H9 (cell line): ENCODE measurements around the gene COQ8B. TPM values are rescaled to one million over a fixed set of nuclear protein-coding genes. Genes with fewer than 3 reads are reported as not detected.

ENCODE experiments used
- DNase-seq: peaks from one replicate; pipeline ENCODE4 v3.0.0-alpha.2; 2017
- H2AFZ ChIP-seq: one replicate; pipeline ENCODE4 v1.6.1; 2013; ENCODE audit warnings: mild to moderate bottlenecking, low read length, control low read depth, moderate library complexity
- H2AK5ac ChIP-seq: 2 replicates; pipeline ENCODE4 v1.6.1; 2013; ENCODE audit warnings: low read length, control low read depth, mixed read lengths; ENCODE audit not compliant: insufficient read length
- H2BK120ac ChIP-seq: one replicate; pipeline ENCODE4 v1.6.1; 2013; ENCODE audit warnings: low read depth, mild to moderate bottlenecking, low read length, control low read depth, inconsistent platforms; ENCODE audit not compliant: poor library complexity, severe bottlenecking
- H2BK12ac ChIP-seq: 2 replicates; pipeline ENCODE4 v1.6.1; 2013; ENCODE audit warnings: low read length, control low read depth, mixed read lengths, low read depth; ENCODE audit not compliant: insufficient read length
- H2BK15ac ChIP-seq: 2 replicates; pipeline ENCODE4 v1.6.1; 2013; ENCODE audit warnings: low read depth, low read length, control low read depth
- H2BK20ac ChIP-seq: one replicate; pipeline ENCODE4 v1.6.1; 2013; ENCODE audit warnings: low read depth, mild to moderate bottlenecking, low read length, control low read depth, inconsistent platforms; ENCODE audit not compliant: poor library complexity, severe bottlenecking
- H2BK5ac ChIP-seq: 2 replicates; pipeline ENCODE4 v1.6.1; 2013; ENCODE audit warnings: low read length, control low read depth, mixed read lengths; ENCODE audit not compliant: insufficient read length
- H3K14ac ChIP-seq: 2 replicates; pipeline ENCODE4 v1.6.1; 2013; ENCODE audit warnings: low read length, control low read depth; ENCODE audit not compliant: insufficient read depth
- H3K18ac ChIP-seq: 2 replicates; pipeline ENCODE4 v1.6.1; 2013; ENCODE audit warnings: low read depth, mild to moderate bottlenecking, mixed read lengths, low read length, control low read depth; ENCODE audit not compliant: insufficient read length
- H3K23ac ChIP-seq: 2 replicates; pipeline ENCODE4 v1.6.1; 2013; ENCODE audit warnings: low read length, control low read depth, mixed read lengths, low read depth; ENCODE audit not compliant: insufficient read length
- H3K23me2 ChIP-seq: 2 replicates; pipeline ENCODE4 v1.6.1; 2013; ENCODE audit warnings: low read depth, mild to moderate bottlenecking, mixed read lengths, low read length, control low read depth; ENCODE audit not compliant: insufficient read length, poor library complexity, severe bottlenecking
- H3K27ac ChIP-seq: 2 replicates; pipeline ENCODE4 v1.5.1; 2013; ENCODE audit warnings: low read length, control low read depth, mixed read lengths, low read depth; ENCODE audit not compliant: insufficient read length
- H3K27me3 ChIP-seq: 2 replicates; pipeline ENCODE4 v1.6.1; 2013; ENCODE audit warnings: low read length, control low read depth, inconsistent platforms; ENCODE audit not compliant: insufficient read depth
- H3K4ac ChIP-seq: 2 replicates; pipeline ENCODE4 v1.6.1; 2013; ENCODE audit warnings: low read depth, mild to moderate bottlenecking, control low read depth, inconsistent platforms, low read length, moderate library complexity
- H3K4me1 ChIP-seq: 2 replicates; pipeline ENCODE4 v1.6.1; 2013; ENCODE audit warnings: low read length, control low read depth, inconsistent platforms; ENCODE audit not compliant: insufficient read depth
- H3K4me2 ChIP-seq: 2 replicates; pipeline ENCODE4 v1.6.1; 2013; ENCODE audit warnings: low read length, control low read depth, mixed read lengths; ENCODE audit not compliant: insufficient read length, insufficient read depth
- H3K56ac ChIP-seq: 2 replicates; pipeline ENCODE4 v1.6.1; 2013; ENCODE audit warnings: low read depth, mild to moderate bottlenecking, mixed read lengths, low read length, control low read depth; ENCODE audit not compliant: insufficient read length
- H3K79me1 ChIP-seq: 2 replicates; pipeline ENCODE4 v1.6.1; 2013; ENCODE audit warnings: low read depth, mild to moderate bottlenecking, moderate library complexity, low read length, control low read depth, inconsistent platforms; ENCODE audit not compliant: insufficient read depth, poor library complexity, severe bottlenecking
- H3K79me2 ChIP-seq: 2 replicates; pipeline ENCODE4 v1.6.1; 2013; ENCODE audit warnings: low read length, control low read depth, inconsistent platforms; ENCODE audit not compliant: insufficient read depth
- H3K9ac ChIP-seq: 2 replicates; pipeline ENCODE4 v1.6.1; 2013; ENCODE audit warnings: low read length, control low read depth, mixed read lengths; ENCODE audit not compliant: insufficient read length; ENCODE audit errors: extremely low read depth
- H3K9me3 ChIP-seq: one replicate; pipeline ENCODE4 v1.6.1; 2013; ENCODE audit warnings: low read depth, low read length, inconsistent platforms; ENCODE audit not compliant: control insufficient read depth
- H3T11ph ChIP-seq: one replicate; pipeline ENCODE4 v1.6.1; 2013; ENCODE audit warnings: mild to moderate bottlenecking, low read length, control low read depth, inconsistent platforms
- H4K20me1 ChIP-seq: one replicate; pipeline ENCODE4 v1.6.1; 2013; ENCODE audit not compliant: control insufficient read depth, insufficient read length, insufficient read depth
- H4K5ac ChIP-seq: 2 replicates; pipeline ENCODE4 v1.6.1; 2013; ENCODE audit warnings: low read depth, mild to moderate bottlenecking, mixed read lengths, low read length, control low read depth; ENCODE audit not compliant: insufficient read length
- H4K8ac ChIP-seq: replicated peaks from 2 replicates; pipeline ENCODE4 v1.6.1; 2013; ENCODE audit warnings: low read length, control low read depth, mixed read lengths, low read depth; ENCODE audit not compliant: insufficient read length
- H4K91ac ChIP-seq: 2 replicates; pipeline ENCODE4 v1.6.1; 2013; ENCODE audit warnings: low read depth, mild to moderate bottlenecking, moderate library complexity, mixed read lengths, low read length, control low read depth; ENCODE audit not compliant: insufficient read length
- H3K27ac Mint-ChIP-seq, 3 experiments: 2 replicates in 2 of 3; 3 replicates in 1 of 3; pipeline ENCODE4 v1.8.0; 2020 to 2021; ENCODE audit warnings: mixed read lengths in 3 of 3, mild to moderate bottlenecking in 1 of 3, moderate library complexity in 1 of 3
- H3K27me3 Mint-ChIP-seq: 2 replicates; pipeline ENCODE4 v1.8.0; 2021; ENCODE audit warnings: low read depth, mild to moderate bottlenecking, moderate library complexity, mixed read lengths
- H3K36me3 Mint-ChIP-seq, 3 experiments: 2 replicates in 2 of 3; 3 replicates in 1 of 3; pipeline ENCODE4 v1.8.0; 2020 to 2021; ENCODE audit warnings: low read depth in 3 of 3, mixed read lengths in 3 of 3; ENCODE audit not compliant: insufficient read depth in 1 of 3
- H3K4me1 Mint-ChIP-seq, 2 experiments: 2 replicates each; pipeline ENCODE4 v1.8.0; 2020; ENCODE audit warnings: mixed read lengths in 2 of 2
- H3K4me3 Mint-ChIP-seq, 2 experiments: 2 replicates in 1 of 2; 3 replicates in 1 of 2; pipeline ENCODE4 v1.8.0; 2020 to 2021; ENCODE audit warnings: mild to moderate bottlenecking in 2 of 2, mixed read lengths in 2 of 2, moderate library complexity in 1 of 2
- H3K9me3 Mint-ChIP-seq, 2 experiments: 2 replicates in 1 of 2; 3 replicates in 1 of 2; pipeline ENCODE4 v1.8.0; 2020; ENCODE audit warnings: mild to moderate bottlenecking in 2 of 2, mixed read lengths in 2 of 2, moderate library complexity in 1 of 2
- WGBS: extraction: QIAGEN DNeasy Blood & Tissue Kit; methylation state at CpG from one replicate; pipeline ENCODE4 v1.1.7; 2013; ENCODE audit warnings: missing lambda C conversion rate, low lambda C conversion rate, mixed read lengths; ENCODE audit not compliant: insufficient read length; ENCODE audit errors: extremely low coverage; 5-methylcytosine and 5-hydroxymethylcytosine counted together
- total RNA-seq: library from RNA; stranded (reverse); gene quantifications from 2 replicates; pipeline ENCODE4 v1.2.1, GENCODE V29; 2021
- TF ChIP-seq, protein P1 (sequence below): fragments of 200-600 bp; sonication (generic); conservative IDR thresholded peaks from 3 replicates; pipeline ENCODE4 v1.8.0; 2021; ENCODE audit warnings: antibody characterized with exemption, mild to moderate bottlenecking

Gene COQ8B
- total RNA-seq, 1 experiment from 2014 or later, result 40.5 TPM

DNA sequence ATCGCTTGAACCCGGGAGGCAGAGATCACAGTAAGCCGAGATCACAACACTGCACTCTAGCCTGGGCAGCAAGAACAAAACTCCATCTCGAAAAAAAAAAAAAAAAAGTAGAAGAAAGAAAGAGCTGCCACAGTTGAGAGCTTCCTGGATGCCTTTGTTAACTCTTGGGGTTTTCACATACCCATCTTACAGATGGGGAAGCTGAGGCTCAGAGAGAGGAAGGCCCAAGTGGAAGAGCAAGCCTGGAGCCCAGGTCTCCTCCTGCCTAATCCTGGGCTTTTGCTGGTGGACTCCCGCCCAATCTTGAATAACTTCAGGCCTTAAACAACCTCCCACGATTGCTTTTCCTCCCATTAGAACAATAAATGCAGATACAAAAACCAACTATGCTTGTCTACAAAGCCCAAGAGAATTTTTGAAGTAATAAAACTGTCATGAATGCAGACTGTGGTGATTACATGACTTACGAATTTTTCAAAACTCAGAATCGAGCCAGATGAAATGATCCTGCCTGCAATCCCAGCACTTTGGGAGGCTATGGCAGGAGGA, 73.9 kb downstream of the COQ8B start:
- Histone ChIP-seq H2BK5ac (no peak overlapping the region), H3K79me2 (no peaks in the 10 kb centered on the region), H2BK15ac (no peak overlapping the region), H4K5ac (no peak overlapping the region), H2AFZ (no peak overlapping the region), H3K79me1 (no peaks in the 10 kb centered on the region), H3K56ac (no peak overlapping the region), H3K27ac (no peak overlapping the region), H3K18ac (no peak overlapping the region), H3K27me3 (no peaks in the 10 kb centered on the region), H3K9me3 (no peaks in the 10 kb centered on the region), H3K23ac (no peak overlapping the region), H3K4me2 (no peak overlapping the region), H2BK20ac (no peak overlapping the region), H2AK5ac (no peak overlapping the region), H2BK12ac (no peak overlapping the region), H3K23me2 (no peaks in the 10 kb centered on the region), H4K20me1 (no peaks in the 10 kb centered on the region), H3T11ph (no peak overlapping the region), H3K4me1 (no peaks in the 10 kb centered on the region), H4K91ac (no peak overlapping the region), H3K14ac (no peak overlapping the region), H3K4ac (no peak overlapping the region), H4K8ac (no peak overlapping the region), H2BK120ac (no peak overlapping the region), H3K9ac (no peak overlapping the region)
- TF ChIP-seq, protein P1, sequence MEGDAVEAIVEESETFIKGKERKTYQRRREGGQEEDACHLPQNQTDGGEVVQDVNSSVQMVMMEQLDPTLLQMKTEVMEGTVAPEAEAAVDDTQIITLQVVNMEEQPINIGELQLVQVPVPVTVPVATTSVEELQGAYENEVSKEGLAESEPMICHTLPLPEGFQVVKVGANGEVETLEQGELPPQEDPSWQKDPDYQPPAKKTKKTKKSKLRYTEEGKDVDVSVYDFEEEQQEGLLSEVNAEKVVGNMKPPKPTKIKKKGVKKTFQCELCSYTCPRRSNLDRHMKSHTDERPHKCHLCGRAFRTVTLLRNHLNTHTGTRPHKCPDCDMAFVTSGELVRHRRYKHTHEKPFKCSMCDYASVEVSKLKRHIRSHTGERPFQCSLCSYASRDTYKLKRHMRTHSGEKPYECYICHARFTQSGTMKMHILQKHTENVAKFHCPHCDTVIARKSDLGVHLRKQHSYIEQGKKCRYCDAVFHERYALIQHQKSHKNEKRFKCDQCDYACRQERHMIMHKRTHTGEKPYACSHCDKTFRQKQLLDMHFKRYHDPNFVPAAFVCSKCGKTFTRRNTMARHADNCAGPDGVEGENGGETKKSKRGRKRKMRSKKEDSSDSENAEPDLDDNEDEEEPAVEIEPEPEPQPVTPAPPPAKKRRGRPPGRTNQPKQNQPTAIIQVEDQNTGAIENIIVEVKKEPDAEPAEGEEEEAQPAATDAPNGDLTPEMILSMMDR, result no peak
- Mint-ChIP-seq H3K27me3 (no peaks in the 10 kb centered on the region; the same call in 1 of the 2 replicates), H3K27ac (no peak overlapping the region), H3K4me3 (no peak overlapping the region), H3K9me3 (no peaks in the 10 kb centered on the region), H3K4me1 (peaks cover 5 to 6% of the 10 kb centered on the region in 2 experiments; a peak in 3 of 4 replicates), H3K36me3 (no peaks in the 10 kb centered on the region)
- DNase-seq, result no peak
- no CpG with 5 or more reads among the region's 8 CpGs for WGBS
